SK-N-SH treated with all-trans-retinoic acid at 6 μM for 48 hours (cell line): Measurements from ENCODE around the gene TMEM178B.

Experiments
- ARNTL ChIP-seq: fragments of 450-650 bp; formaldehyde crosslinking; IDR thresholded peaks from 2 replicates; pipeline ENCODE4 v1.5.0; 2020; ENCODE audit warnings: low read depth, mild to moderate bottlenecking, moderate library complexity, borderline replicate concordance
- CSDC2 ChIP-seq: fragments of 250-450 bp; sonication (Bioruptor Pico); IDR thresholded peaks from 2 replicates; pipeline ENCODE4 v1.5.0; 2020; ENCODE audit warnings: mild to moderate bottlenecking, moderate library complexity
- ESRRG ChIP-seq: fragments of 250-450 bp; sonication (Bioruptor Pico); IDR thresholded peaks from 2 replicates; pipeline ENCODE4 v1.6.1; 2021; ENCODE audit warnings: mild to moderate bottlenecking
- OSR1 ChIP-seq: fragments of 250-450 bp; sonication (Bioruptor Pico); IDR thresholded peaks from 2 replicates; pipeline ENCODE4 v1.8.0; 2022; ENCODE audit warnings: moderate library complexity, mild to moderate bottlenecking, inconsistent platforms
- PATZ1 ChIP-seq: fragments of 250-450 bp; sonication (Bioruptor Pico); IDR thresholded peaks from 2 replicates; pipeline ENCODE4 v1.8.0; 2020; ENCODE audit warnings: mild to moderate bottlenecking, moderate library complexity, borderline replicate concordance
- RARB ChIP-seq: fragments of 250-450 bp; sonication (Bioruptor Pico); IDR thresholded peaks from 2 replicates; pipeline ENCODE4 v1.8.0; 2021; ENCODE audit warnings: mild to moderate bottlenecking, moderate library complexity
- ZC3H10 ChIP-seq: fragments of 250-450 bp; sonication (Bioruptor Pico); IDR thresholded peaks from 2 replicates; pipeline ENCODE4 v1.5.1; 2021; ENCODE audit warnings: mild to moderate bottlenecking, moderate library complexity
- ZFP3 ChIP-seq: fragments of 250-450 bp; sonication (Bioruptor Pico); IDR thresholded peaks from 2 replicates; pipeline ENCODE4 v1.5.0; 2020; ENCODE audit warnings: mild to moderate bottlenecking, moderate library complexity
- TF ChIP-seq, protein P1 (sequence below): fragments of 250-450 bp; sonication (Bioruptor Pico); IDR thresholded peaks from 2 replicates; pipeline ENCODE4 v1.5.0; 2020; ENCODE audit warnings: mild to moderate bottlenecking, moderate library complexity

DNA sequence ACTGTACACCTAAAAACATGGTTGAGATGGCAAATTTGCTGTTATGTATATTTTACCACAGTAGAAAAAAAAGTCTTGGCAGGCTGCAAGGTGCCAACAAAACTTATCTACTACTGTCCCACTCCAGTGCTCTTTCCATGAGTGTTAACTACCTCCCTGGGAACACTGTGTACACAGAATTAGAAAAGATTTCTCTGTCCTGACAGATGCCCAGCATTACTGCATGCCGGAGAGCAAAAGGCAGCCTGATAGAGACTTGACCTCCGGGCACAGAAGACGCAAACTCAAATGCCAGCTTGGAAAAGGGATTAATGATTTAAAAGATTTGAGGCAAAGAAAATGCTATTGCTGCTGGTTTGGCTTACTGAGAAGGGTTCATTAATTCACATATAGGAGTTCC lies 228.8 kb downstream of the TMEM178B start:
- TF ChIP-seq, protein P1, sequence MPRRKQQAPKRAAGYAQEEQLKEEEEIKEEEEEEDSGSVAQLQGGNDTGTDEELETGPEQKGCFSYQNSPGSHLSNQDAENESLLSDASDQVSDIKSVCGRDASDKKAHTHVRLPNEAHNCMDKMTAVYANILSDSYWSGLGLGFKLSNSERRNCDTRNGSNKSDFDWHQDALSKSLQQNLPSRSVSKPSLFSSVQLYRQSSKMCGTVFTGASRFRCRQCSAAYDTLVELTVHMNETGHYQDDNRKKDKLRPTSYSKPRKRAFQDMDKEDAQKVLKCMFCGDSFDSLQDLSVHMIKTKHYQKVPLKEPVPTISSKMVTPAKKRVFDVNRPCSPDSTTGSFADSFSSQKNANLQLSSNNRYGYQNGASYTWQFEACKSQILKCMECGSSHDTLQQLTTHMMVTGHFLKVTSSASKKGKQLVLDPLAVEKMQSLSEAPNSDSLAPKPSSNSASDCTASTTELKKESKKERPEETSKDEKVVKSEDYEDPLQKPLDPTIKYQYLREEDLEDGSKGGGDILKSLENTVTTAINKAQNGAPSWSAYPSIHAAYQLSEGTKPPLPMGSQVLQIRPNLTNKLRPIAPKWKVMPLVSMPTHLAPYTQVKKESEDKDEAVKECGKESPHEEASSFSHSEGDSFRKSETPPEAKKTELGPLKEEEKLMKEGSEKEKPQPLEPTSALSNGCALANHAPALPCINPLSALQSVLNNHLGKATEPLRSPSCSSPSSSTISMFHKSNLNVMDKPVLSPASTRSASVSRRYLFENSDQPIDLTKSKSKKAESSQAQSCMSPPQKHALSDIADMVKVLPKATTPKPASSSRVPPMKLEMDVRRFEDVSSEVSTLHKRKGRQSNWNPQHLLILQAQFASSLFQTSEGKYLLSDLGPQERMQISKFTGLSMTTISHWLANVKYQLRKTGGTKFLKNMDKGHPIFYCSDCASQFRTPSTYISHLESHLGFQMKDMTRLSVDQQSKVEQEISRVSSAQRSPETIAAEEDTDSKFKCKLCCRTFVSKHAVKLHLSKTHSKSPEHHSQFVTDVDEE (CRISPR knock-in tag), result no peak
- TF ChIP-seq ZC3H10 (no peak), CSDC2 (CRISPR knock-in tag) (no peak), ARNTL (CRISPR knock-in tag) (no peak), PATZ1 (CRISPR knock-in tag) (no peak), OSR1 (CRISPR knock-in tag) (no peak), ZFP3 (CRISPR knock-in tag) (no peak), RARB (no peak), ESRRG (CRISPR knock-in tag) (no peak)
